Endothelial cell of umbilical vein (primary cell): Measurements from ENCODE around the gene ENTPD6.

Experiments used
- CTCF ChIP-seq, 2 donors: IDR thresholded peaks; 1 replicate in 1 of 2; 2 replicates in 1 of 2; pipeline ENCODE4 v1.5.1; 2011; ENCODE audit warnings: low read length in 2 of 2, mild to moderate bottlenecking in 2 of 2, moderate library complexity in 2 of 2, control low read depth in 1 of 2, inconsistent platforms in 1 of 2, low read depth in 1 of 2; ENCODE audit not compliant: insufficient read depth in 1 of 2; ENCODE audit errors: extremely low read depth in 1 of 2
- EZH2 ChIP-seq: IDR thresholded peaks from 2 replicates; pipeline ENCODE4 v1.6.1; 2012; ENCODE audit warnings: borderline replicate concordance, low read depth, mild to moderate bottlenecking, moderate library complexity, low read length, inconsistent platforms; ENCODE audit not compliant: severe bottlenecking
- MYC ChIP-seq: IDR thresholded peaks from one replicate; pipeline ENCODE4 v1.6.1; 2011; ENCODE audit warnings: mild to moderate bottlenecking, low read depth, low read length

- TF ChIP-seq EZH2, result no peak
- TF ChIP-seq CTCF (IDR thresholded peaks at IDR 0.05; ENCODE audit: extremely low read depth in 1 of 2, insufficient read depth in 1 of 2, low read depth in 1 of 2, low read length in 2 of 2), result no peak
- no peak for TF ChIP-seq MYC
Measured at GRCh38 chr20:25203089-25203488, 7.6 kb downstream of the ENTPD6 start.
